Measurements from ENCODE around the gene TMEM132C. TPM values are rescaled to one million over a fixed set of nuclear protein-coding genes. Genes with fewer than 3 reads are reported as not detected.

The TMEM132C gene
- total RNA-seq, 1 experiment from 2014 or later: not detected

DNA sequence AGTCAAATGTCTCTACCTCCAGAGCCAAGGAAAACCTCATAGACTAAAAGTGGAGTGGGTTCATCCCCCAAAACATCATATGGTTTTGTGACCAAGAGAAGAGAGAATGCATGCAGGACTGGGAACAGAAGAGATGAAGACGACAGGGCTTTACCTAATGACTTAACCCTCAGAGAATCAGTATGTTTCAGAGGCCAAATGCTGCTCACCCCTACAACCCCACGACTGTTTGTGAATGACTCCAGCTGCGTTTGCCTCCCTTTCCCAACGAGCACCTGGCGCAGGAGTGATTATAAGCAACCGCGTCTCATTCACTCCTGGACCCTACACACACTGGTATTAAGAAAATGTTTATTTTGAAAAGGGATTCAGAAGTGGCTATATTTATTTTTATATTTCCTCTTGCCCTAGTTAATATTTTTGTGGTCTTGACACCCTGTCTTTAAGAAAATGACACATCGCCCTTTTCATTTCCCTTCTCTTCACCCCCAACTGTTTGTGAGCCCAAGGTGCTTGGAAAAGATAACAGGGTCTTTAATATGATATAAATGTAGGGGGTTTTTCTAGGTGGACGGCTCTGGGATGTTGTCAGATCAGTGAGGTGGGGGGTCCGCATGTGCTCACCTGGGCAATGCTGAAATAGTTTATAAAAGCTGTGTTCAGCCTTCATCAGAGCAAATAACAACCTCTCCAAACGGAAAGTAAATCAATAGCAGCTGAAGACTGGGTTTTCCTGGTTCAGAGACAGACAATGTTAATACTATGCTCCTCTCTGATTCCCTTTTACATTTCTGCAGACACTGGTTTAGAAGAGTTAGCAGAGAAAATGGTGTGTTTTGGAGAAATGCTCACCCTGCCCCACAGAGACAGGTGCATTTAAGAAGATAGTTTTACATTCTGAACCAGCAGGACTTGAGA is 479.1 kb downstream of the TMEM132C start:
- ChIA-PET CTCF (no interaction called here), POLR2A (no interaction called here)
- Mint-ChIP-seq H3K36me3 (ENCODE audit: insufficient read depth, unreplicated experiment) (no peaks in the 10 kb centered on the region), H3K9me3 (ENCODE audit: unreplicated experiment) (peaks cover 15% of the 10 kb centered on the region), H3K27ac (ENCODE audit: low read depth, unreplicated experiment) (no peak overlapping the region), H3K27me3 (ENCODE audit: insufficient read depth, unreplicated experiment) (no peaks in the 10 kb centered on the region), H3K4me3 (ENCODE audit: unreplicated experiment) (no peak overlapping the region), H3K4me1 (ENCODE audit: insufficient read depth, unreplicated experiment) (no peaks in the 10 kb centered on the region)
- intact Hi-C loops (cut with micrococcal nuclease): no loop called here
- no peak for DNase-seq (ENCODE audit: unreplicated experiment)
- no TSS peak for BruUV-seq (replicated peaks)
- TF ChIP-seq, protein P1, sequence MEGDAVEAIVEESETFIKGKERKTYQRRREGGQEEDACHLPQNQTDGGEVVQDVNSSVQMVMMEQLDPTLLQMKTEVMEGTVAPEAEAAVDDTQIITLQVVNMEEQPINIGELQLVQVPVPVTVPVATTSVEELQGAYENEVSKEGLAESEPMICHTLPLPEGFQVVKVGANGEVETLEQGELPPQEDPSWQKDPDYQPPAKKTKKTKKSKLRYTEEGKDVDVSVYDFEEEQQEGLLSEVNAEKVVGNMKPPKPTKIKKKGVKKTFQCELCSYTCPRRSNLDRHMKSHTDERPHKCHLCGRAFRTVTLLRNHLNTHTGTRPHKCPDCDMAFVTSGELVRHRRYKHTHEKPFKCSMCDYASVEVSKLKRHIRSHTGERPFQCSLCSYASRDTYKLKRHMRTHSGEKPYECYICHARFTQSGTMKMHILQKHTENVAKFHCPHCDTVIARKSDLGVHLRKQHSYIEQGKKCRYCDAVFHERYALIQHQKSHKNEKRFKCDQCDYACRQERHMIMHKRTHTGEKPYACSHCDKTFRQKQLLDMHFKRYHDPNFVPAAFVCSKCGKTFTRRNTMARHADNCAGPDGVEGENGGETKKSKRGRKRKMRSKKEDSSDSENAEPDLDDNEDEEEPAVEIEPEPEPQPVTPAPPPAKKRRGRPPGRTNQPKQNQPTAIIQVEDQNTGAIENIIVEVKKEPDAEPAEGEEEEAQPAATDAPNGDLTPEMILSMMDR (IDR thresholded peaks at IDR 0.05; ENCODE audit: unreplicated experiment): no peak

DNA sequence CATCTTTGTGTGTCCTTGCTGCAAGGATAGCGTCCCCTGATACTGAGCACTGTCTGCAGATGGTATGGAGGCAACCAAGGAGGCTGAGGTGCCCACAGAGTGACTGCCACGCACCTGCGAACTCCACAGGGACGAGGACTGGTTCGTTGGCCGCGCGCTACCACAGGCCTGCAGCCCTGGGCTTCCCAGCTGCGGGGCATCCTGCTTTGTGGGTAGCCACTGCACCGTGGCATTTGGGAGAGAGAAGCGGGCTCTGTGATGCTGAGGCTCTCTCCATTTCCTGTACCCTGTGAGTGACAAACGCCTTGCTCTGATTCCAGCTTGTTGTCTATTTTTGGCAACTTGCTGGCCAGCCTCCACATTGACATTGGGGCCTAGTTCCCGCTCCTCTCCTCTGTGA is 480.5 kb downstream of the TMEM132C start:
- CTCF ChIA-PET: interaction anchor here (0.6 kb wide), 1 partner anchor 11 kb away, joined by 3 read pairs; no protein-coding TSS in a partner anchor
- POLR2A ChIA-PET: no interaction called here
- H3K36me3 Mint-ChIP-seq (ENCODE audit: insufficient read depth, unreplicated experiment): no peaks in the 10 kb centered on the region
- peaks cover 9% of the 10 kb centered on the region for H3K9me3 Mint-ChIP-seq (ENCODE audit: unreplicated experiment)
- no TSS peak for BruUV-seq (replicated peaks)
- DNase-seq (ENCODE audit: unreplicated experiment): no peak
- intact Hi-C loops (cut with micrococcal nuclease): no loop called here
- no peak overlapping the region for H3K27ac Mint-ChIP-seq (ENCODE audit: low read depth, unreplicated experiment)
- TF ChIP-seq, protein P1 (IDR thresholded peaks at IDR 0.05; ENCODE audit: unreplicated experiment): no peak
- H3K4me1 Mint-ChIP-seq (ENCODE audit: insufficient read depth, unreplicated experiment): no peaks in the 10 kb centered on the region
- H3K27me3 Mint-ChIP-seq (ENCODE audit: insufficient read depth, unreplicated experiment): no peaks in the 10 kb centered on the region
- H3K4me3 Mint-ChIP-seq (ENCODE audit: unreplicated experiment): no peak overlapping the region

DNA sequence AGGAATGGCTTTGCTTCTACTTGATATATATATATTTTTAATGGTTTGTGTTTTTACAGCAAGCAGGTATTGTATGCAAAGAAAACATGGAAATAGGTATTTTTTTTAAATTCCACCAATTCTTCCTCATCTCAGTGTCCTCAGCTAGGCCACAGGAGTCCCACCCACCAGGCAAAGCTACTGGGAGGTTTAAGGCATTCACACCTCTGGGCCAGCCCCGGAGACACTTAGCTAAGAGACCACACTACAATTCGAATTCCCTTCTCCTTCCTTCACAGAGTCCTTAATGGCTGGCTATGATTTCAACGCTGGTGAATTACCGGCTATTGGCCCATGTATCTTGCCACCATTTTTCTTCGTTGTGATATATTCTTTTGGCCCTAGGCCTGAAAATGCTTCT is 485.4 kb downstream of the TMEM132C start:
- intact Hi-C loops (cut with micrococcal nuclease): no loop called here
- H3K27ac Mint-ChIP-seq (ENCODE audit: low read depth, unreplicated experiment): no peak overlapping the region
- peaks cover 16% of the 10 kb centered on the region for H3K9me3 Mint-ChIP-seq (ENCODE audit: unreplicated experiment)

DNA sequence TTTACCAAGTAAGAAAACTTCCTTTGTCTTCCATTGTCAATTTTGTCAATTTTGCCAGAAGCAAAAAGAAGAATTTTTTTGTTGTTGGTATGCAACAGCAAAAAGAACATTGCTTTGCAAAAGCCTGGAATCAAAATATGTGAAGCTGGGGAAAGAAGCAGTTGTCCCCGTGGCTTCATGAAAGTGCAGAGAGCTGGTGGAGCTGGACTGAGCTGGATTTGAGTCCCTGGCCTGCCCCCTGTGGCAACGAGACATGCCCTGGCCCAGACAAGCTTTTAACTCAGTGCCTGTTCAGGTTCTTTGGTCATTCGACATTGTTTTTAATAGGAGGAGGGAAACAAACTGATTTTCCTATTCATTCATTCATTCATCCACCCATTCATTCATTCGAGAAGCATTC is 486.5 kb downstream of the TMEM132C start:
- Mint-ChIP-seq H3K27me3 (ENCODE audit: insufficient read depth, unreplicated experiment) (no peaks in the 10 kb centered on the region), H3K36me3 (ENCODE audit: insufficient read depth, unreplicated experiment) (no peaks in the 10 kb centered on the region), H3K4me3 (ENCODE audit: unreplicated experiment) (no peak overlapping the region), H3K27ac (ENCODE audit: low read depth, unreplicated experiment) (no peak overlapping the region), H3K9me3 (ENCODE audit: unreplicated experiment) (peaks cover 16% of the 10 kb centered on the region), H3K4me1 (ENCODE audit: insufficient read depth, unreplicated experiment) (no peaks in the 10 kb centered on the region)
- TF ChIP-seq, protein P1 (IDR thresholded peaks at IDR 0.05; ENCODE audit: unreplicated experiment): no peak
- POLR2A ChIA-PET: no interaction called here
- intact Hi-C loops (cut with micrococcal nuclease): no loop called here
- no TSS peak for BruUV-seq (replicated peaks)
- CTCF ChIA-PET: interaction anchor here (1.0 kb wide), 1 partner anchor 1157 kb away, joined by 3 read pairs; no protein-coding TSS in a partner anchor
- no peak for DNase-seq (ENCODE audit: unreplicated experiment)

More for the DNA sequence above, 485.4 kb downstream of the TMEM132C start:
- no peaks in the 10 kb centered on the region for H3K36me3 Mint-ChIP-seq (ENCODE audit: insufficient read depth, unreplicated experiment)
- no TSS peak for BruUV-seq (replicated peaks)
- H3K4me3 Mint-ChIP-seq (ENCODE audit: unreplicated experiment): no peak overlapping the region
- CTCF ChIA-PET: interaction anchor here (0.6 to 1.0 kb wide), 2 partner anchors 1158 to 1184 kb away, joined by 3 read pairs; no protein-coding TSS in a partner anchor
- DNase-seq (ENCODE audit: unreplicated experiment): no peak
- TF ChIP-seq, protein P1 (IDR thresholded peaks at IDR 0.05; ENCODE audit: unreplicated experiment): no peak
- no peaks in the 10 kb centered on the region for H3K27me3 Mint-ChIP-seq (ENCODE audit: insufficient read depth, unreplicated experiment)
- H3K4me1 Mint-ChIP-seq (ENCODE audit: insufficient read depth, unreplicated experiment): no peaks in the 10 kb centered on the region
- POLR2A ChIA-PET: no interaction called here
